NCI-H146 (cell line): Measurements from ENCODE around the gene KCNK16.
A peak's percentile ranks its signal among the peaks of the same experiment; 100 is the strongest.

Experiments
- DNase-seq: peaks from one replicate; lab custom pipeline; 2025; lab: John Stamatoyannopoulos, UW

The KCNK16 gene

GRCh38 chr6:39322306-39322850 is at the start of gene KCNK16:
Gene KCNK16 (minus strand): TSS chr6:39322702. CDS start chr6:39322540, 162 bp downstream.
- peak; percentile 94 for DNase-seq

- no peak for DNase-seq
Observed at GRCh38 chr6:39370390-39370789, 47.9 kb upstream of the KCNK16 start.

- DNase-seq, result no peak
Observed at GRCh38 chr6:39369987-39370386, 47.5 kb upstream of the KCNK16 start.

- no peak for DNase-seq
Observed at GRCh38 chr6:39367700-39368099, 45.2 kb upstream of the KCNK16 start.

- DNase-seq, result peak; percentile 19
Observed at GRCh38 chr6:39366931-39367618, 44.6 kb upstream of the KCNK16 start.

- DNase-seq, result no peak
Observed at GRCh38 chr6:39365281-39366074, 43.0 kb upstream of the KCNK16 start.

GRCh38 chr6:39363280-39363679 is 40.8 kb upstream of the KCNK16 start:
- DNase-seq, result no peak

- peak; percentile 45 for DNase-seq
Observed at GRCh38 chr6:39362487-39362865, 40.0 kb upstream of the KCNK16 start.

- DNase-seq, result peak; percentile 89
Observed at GRCh38 chr6:39361657-39362486, 39.4 kb upstream of the KCNK16 start.

- no peak for DNase-seq
Observed at GRCh38 chr6:39360378-39360777, 37.9 kb upstream of the KCNK16 start.

GRCh38 chr6:39357998-39358686 is 35.6 kb upstream of the KCNK16 start:
- peak; percentile 13 for DNase-seq

- no peak for DNase-seq
Observed at GRCh38 chr6:39353698-39354315, 31.3 kb upstream of the KCNK16 start.

- no peak for DNase-seq
Observed at GRCh38 chr6:39350723-39351505, 28.4 kb upstream of the KCNK16 start.

GRCh38 chr6:39348740-39349139 is 26.2 kb upstream of the KCNK16 start:
- DNase-seq, result no peak

GRCh38 chr6:39347906-39348585 is 25.5 kb upstream of the KCNK16 start:
- DNase-seq, result peak; percentile 76

GRCh38 chr6:39347206-39347605 is 24.7 kb upstream of the KCNK16 start:
- DNase-seq, result no peak

GRCh38 chr6:39344821-39345280 is 22.3 kb upstream of the KCNK16 start:
- no peak for DNase-seq

GRCh38 chr6:39343396-39343870 is 20.9 kb upstream of the KCNK16 start:
- no peak for DNase-seq

- no peak for DNase-seq
Observed at GRCh38 chr6:39342692-39343395, 20.3 kb upstream of the KCNK16 start.
